ENCODE data around the gene TMEM237. TPM values are rescaled to one million over a fixed set of nuclear protein-coding genes. Genes with fewer than 3 reads are reported as not detected.
A peak's percentile ranks its signal among the peaks of the same experiment; 100 is the strongest.

TMEM237 gene
- total RNA-seq, 1 experiment from 2014 or later = 33.6 TPM

DNA sequence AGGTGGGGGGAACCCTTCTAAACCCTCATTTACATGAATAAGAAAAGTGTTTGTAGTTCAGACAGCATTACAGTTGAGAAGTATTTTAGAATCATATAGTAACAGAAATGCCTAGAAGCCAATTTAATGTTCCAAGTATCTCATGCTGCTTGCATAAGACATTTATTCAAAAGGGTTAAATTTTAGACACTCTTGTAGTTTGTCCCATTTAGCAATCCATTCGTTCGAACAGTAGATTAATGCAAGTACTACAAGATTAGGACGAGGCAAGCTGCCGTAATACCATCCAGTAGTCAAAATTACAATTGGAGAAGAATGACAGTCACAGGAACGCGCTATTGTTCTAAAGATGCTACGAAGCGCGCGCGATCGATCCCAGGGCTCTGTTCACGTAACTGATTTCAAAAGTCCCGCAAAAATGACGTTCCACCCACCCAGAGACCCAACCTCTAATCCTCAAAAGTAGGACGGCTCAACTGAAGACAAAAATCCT is 1.2 kb downstream of the TMEM237 start:
- TF ChIP-seq ZNF232 (CRISPR knock-in tag; IDR thresholded peaks at IDR 0.05) = 0 out of 2 replicates have a peak, but pooled peaks have one; percentile 16
- TF ChIP-seq, protein P1, sequence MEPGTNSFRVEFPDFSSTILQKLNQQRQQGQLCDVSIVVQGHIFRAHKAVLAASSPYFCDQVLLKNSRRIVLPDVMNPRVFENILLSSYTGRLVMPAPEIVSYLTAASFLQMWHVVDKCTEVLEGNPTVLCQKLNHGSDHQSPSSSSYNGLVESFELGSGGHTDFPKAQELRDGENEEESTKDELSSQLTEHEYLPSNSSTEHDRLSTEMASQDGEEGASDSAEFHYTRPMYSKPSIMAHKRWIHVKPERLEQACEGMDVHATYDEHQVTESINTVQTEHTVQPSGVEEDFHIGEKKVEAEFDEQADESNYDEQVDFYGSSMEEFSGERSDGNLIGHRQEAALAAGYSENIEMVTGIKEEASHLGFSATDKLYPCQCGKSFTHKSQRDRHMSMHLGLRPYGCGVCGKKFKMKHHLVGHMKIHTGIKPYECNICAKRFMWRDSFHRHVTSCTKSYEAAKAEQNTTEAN (CRISPR knock-in tag; IDR thresholded peaks at IDR 0.05) = no peak
- TF ChIP-seq CREB1 (CRISPR knock-in tag; IDR thresholded peaks at IDR 0.05) = no peak
- no peak for TF ChIP-seq USF1 (CRISPR knock-in tag; IDR thresholded peaks at IDR 0.05)
- Mint-ChIP-seq H3K27ac (peak overlapping the region; percentile 99), H3K27me3 (ENCODE audit: low read depth) (no peaks in the 10 kb centered on the region; the same call in 1 of the 2 replicates), H3K36me3 (peaks cover 5% of the 10 kb centered on the region), H3K4me1 (peaks cover 12% of the 10 kb centered on the region), H3K4me3 (peak overlapping the region; percentile 94), H3K9me3 (no peaks in the 10 kb centered on the region)
- CTCF ChIA-PET = interaction anchor here (0.6 kb wide), 1 partner anchor 484 kb away, joined by 6 read pairs; no protein-coding TSS in a partner anchor
- DNase-seq (ENCODE audit: low spot score) = no peak
- ATAC-seq = peak; percentile 16
- POLR2A ChIA-PET = no interaction called here

DNA sequence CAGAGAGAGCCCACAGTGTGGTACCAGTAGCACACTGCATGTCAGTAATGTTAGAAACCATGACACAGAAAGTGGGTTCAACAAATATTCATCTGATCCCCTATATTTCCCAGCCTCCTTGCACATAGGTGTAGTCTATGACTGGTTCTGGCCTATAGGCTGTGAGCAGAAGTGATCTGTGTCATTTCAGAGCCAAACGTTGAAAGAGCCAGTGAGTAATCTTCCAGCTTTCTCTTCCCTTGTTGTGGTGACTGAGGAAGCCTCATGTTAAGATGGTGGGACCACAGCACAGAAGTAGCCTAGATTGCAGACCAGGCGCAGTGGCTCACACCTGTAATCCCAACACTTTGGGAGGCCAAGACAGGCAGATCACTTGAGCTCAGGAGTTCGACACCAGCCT is 4.1 kb downstream of the TMEM237 start:
- Mint-ChIP-seq H3K36me3 (peaks cover 29% of the 10 kb centered on the region), H3K27ac (no peak overlapping the region), H3K27me3 (ENCODE audit: low read depth) (no peaks in the 10 kb centered on the region; the same call in 1 of the 2 replicates), H3K4me3 (no peak overlapping the region), H3K4me1 (peaks cover 11% of the 10 kb centered on the region), H3K9me3 (no peaks in the 10 kb centered on the region)
- CTCF ChIA-PET = no interaction called here
- POLR2A ChIA-PET = no interaction called here
- no peak for DNase-seq (ENCODE audit: low spot score)
- TF ChIP-seq ZMAT4 (CRISPR knock-in tag; IDR thresholded peaks at IDR 0.05) (no peak), SMAD4 (CRISPR knock-in tag; IDR thresholded peaks at IDR 0.05) (no peak), OVOL2 (CRISPR knock-in tag; IDR thresholded peaks at IDR 0.05; ENCODE audit: borderline replicate concordance) (no peak), IRF2 (CRISPR knock-in tag; IDR thresholded peaks at IDR 0.05; ENCODE audit: borderline replicate concordance, low read depth) (no peak), ZNF416 (CRISPR knock-in tag; IDR thresholded peaks at IDR 0.05) (no peak)
- no peak for ATAC-seq

DNA sequence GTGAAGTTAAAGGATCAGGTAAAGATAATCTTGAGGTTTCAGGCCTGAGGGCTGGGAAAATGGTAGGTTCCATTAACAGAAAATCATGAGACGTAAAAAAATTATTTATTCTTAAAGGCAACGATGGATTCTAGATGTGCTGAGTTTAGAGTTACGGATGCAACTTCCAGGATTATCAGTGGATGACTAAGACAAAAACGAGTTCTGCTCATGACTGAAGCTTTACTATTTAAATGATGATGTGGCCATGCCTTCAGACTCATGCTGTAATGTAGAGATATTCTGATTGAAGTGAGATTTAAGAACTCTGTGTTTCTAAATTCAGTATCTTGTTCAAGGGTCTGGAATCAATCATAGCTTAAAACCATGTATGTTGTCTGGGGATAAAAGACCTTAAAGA is 5.0 kb downstream of the TMEM237 start:
- H3K36me3 Mint-ChIP-seq = peaks cover 35% of the 10 kb centered on the region
- CTCF ChIA-PET = no interaction called here
- DNase-seq (ENCODE audit: low spot score) (no peak), ATAC-seq (no peak)
- H3K9me3 Mint-ChIP-seq = no peaks in the 10 kb centered on the region
- TF ChIP-seq ETV6 (CRISPR knock-in tag; IDR thresholded peaks at IDR 0.05) (no peak), ZNF317 (CRISPR knock-in tag; IDR thresholded peaks at IDR 0.05; ENCODE audit: borderline replicate concordance, low read depth) (no peak), NR2C2 (CRISPR knock-in tag; IDR thresholded peaks at IDR 0.05) (no peak), TEAD1 (CRISPR knock-in tag; IDR thresholded peaks at IDR 0.05) (no peak), MYBL2 (CRISPR knock-in tag; IDR thresholded peaks at IDR 0.05) (no peak), HMGXB4 (CRISPR knock-in tag; IDR thresholded peaks at IDR 0.05) (no peak), CREM (CRISPR knock-in tag; IDR thresholded peaks at IDR 0.05) (no peak), SP1 (CRISPR knock-in tag; conservative IDR thresholded peaks at IDR 0.05) (no peak), ZNF416 (CRISPR knock-in tag; IDR thresholded peaks at IDR 0.05) (no peak), ZNF532 (CRISPR knock-in tag; IDR thresholded peaks at IDR 0.05; ENCODE audit: borderline replicate concordance) (no peak), CDX4 (CRISPR knock-in tag; IDR thresholded peaks at IDR 0.05; ENCODE audit: borderline replicate concordance) (no peak)
- TF ChIP-seq, protein P2, sequence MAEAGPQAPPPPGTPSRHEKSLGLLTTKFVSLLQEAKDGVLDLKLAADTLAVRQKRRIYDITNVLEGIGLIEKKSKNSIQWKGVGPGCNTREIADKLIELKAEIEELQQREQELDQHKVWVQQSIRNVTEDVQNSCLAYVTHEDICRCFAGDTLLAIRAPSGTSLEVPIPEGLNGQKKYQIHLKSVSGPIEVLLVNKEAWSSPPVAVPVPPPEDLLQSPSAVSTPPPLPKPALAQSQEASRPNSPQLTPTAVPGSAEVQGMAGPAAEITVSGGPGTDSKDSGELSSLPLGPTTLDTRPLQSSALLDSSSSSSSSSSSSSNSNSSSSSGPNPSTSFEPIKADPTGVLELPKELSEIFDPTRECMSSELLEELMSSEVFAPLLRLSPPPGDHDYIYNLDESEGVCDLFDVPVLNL (CRISPR knock-in tag; IDR thresholded peaks at IDR 0.05; ENCODE audit: borderline replicate concordance, low read depth) = no peak
- TF ChIP-seq, protein P3, sequence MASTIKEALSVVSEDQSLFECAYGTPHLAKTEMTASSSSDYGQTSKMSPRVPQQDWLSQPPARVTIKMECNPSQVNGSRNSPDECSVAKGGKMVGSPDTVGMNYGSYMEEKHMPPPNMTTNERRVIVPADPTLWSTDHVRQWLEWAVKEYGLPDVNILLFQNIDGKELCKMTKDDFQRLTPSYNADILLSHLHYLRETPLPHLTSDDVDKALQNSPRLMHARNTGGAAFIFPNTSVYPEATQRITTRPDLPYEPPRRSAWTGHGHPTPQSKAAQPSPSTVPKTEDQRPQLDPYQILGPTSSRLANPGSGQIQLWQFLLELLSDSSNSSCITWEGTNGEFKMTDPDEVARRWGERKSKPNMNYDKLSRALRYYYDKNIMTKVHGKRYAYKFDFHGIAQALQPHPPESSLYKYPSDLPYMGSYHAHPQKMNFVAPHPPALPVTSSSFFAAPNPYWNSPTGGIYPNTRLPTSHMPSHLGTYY (CRISPR knock-in tag; IDR thresholded peaks at IDR 0.05) = no peak
- H3K4me3 Mint-ChIP-seq = no peak overlapping the region
- POLR2A ChIA-PET = no interaction called here
- H3K27ac Mint-ChIP-seq = no peak overlapping the region
- peaks cover 3% of the 10 kb centered on the region; the same call in 1 of the 2 replicates for H3K4me1 Mint-ChIP-seq
- no peaks in the 10 kb centered on the region; the same call in 1 of the 2 replicates for H3K27me3 Mint-ChIP-seq (ENCODE audit: low read depth)
